ENCODE data around the gene MTHFD2L. TPM values are rescaled to one million over a fixed set of nuclear protein-coding genes. Genes with fewer than 3 reads are reported as not detected.

Gene MTHFD2L
- total and polyA plus RNA-seq, 11 donors = 6.8 to 16.4 (median 11.6) TPM

DNA sequence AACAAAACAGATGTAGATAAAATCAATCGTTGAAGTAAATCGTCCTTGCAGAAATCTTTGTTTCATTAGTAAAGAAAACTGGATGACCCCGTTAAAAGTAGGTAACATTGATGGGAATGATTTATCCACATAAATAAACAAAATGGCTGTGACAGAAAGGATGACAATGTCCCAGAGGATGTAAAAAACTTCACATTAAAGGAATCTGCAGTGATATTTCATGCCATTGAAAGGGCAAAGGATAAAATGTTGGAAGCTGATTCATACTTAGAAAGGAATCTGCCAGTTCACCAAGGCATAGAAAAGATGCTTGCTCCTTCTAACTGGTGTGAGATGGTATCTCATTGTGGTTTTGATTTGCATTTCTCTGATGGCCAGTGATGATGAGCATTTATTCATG is 126.1 kb downstream of the MTHFD2L start:
- no peak for DNase-seq
- Histone ChIP-seq H3K27ac (no peak overlapping the region), H3K36me3 (no peaks in the 10 kb centered on the region), H3K9me3 (no peaks in the 10 kb centered on the region), H3K4me1 (no peaks in the 10 kb centered on the region), H3K27me3 (no peaks in the 10 kb centered on the region), H3K4me3 (no peak overlapping the region)
- WGBS, 4 donors = 72 to 82% (median 75%) methylated on average over 3 of the region's 3 CpGs
- TF ChIP-seq, protein P1, sequence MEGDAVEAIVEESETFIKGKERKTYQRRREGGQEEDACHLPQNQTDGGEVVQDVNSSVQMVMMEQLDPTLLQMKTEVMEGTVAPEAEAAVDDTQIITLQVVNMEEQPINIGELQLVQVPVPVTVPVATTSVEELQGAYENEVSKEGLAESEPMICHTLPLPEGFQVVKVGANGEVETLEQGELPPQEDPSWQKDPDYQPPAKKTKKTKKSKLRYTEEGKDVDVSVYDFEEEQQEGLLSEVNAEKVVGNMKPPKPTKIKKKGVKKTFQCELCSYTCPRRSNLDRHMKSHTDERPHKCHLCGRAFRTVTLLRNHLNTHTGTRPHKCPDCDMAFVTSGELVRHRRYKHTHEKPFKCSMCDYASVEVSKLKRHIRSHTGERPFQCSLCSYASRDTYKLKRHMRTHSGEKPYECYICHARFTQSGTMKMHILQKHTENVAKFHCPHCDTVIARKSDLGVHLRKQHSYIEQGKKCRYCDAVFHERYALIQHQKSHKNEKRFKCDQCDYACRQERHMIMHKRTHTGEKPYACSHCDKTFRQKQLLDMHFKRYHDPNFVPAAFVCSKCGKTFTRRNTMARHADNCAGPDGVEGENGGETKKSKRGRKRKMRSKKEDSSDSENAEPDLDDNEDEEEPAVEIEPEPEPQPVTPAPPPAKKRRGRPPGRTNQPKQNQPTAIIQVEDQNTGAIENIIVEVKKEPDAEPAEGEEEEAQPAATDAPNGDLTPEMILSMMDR (IDR thresholded peaks at IDR 0.05) = no peak
- TF ChIP-seq POLR2A (IDR thresholded peaks at IDR 0.05) = no peak
- ATAC-seq = no peak
- intact Hi-C loops (cut with DNase I) = no loop called here

DNA sequence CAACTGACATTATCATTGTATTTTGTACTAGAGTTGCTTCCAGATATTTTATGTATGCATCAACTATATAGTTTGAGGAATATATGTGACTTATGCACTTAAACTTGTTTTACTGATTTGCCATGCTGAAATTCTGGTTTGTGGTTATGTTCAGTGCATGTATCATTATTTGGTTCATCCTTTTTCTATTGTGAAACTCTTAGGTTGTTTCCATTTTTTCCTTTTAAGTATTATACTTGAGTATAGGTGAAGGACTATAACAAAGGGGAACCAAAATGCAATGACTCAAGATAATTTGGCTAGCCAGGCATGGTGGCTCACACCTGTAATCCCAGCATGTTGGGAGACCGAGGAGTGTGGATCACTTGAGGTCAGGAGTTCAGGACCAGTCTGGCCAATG is 129.2 kb downstream of the MTHFD2L start:
- H3K27ac ChIP-seq = no peak overlapping the region
- H3K36me3 ChIP-seq = no peaks in the 10 kb centered on the region
- ATAC-seq = no peak
- no peak for DNase-seq
- no peaks in the 10 kb centered on the region for H3K4me1 ChIP-seq
- peaks cover 0 to under 1% (median 0%) of the 10 kb centered on the region in 12 donors for H3K9me3 ChIP-seq
- TF ChIP-seq POLR2A (IDR thresholded peaks at IDR 0.05) = no peak
- TF ChIP-seq, protein P1 (IDR thresholded peaks at IDR 0.05) = no peak
- WGBS, 4 donors = 85 to 99% (median 95%) methylated on average over 1 of the region's 1 CpG
- no peaks in the 10 kb centered on the region for H3K27me3 ChIP-seq
- no peak overlapping the region for H3K4me3 ChIP-seq
- intact Hi-C loops (cut with DNase I) = no loop called here

DNA sequence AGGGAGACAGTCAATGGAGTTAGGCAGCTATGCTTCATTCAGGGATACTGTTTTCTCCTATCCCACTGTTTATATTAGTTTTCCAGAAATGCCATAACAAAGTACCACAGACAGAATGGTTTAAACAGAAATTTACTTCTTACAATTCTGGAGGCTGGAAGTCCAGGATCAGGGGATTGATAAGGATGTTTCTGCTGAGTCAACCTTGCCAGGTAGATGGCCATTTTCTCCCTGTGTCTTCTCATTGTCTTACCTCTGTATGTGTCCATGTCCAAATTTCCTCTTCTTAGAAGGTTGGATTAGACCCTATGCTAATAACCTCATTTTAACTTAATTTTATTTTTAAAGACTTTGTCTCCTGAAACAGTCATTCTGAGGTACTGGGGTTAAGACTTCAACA is 129.9 kb downstream of the MTHFD2L start:
- DNase-seq (no peak), ATAC-seq (no peak)
- TF ChIP-seq POLR2A (IDR thresholded peaks at IDR 0.05) = no peak
- TF ChIP-seq, protein P1 (IDR thresholded peaks at IDR 0.05) = no peak
- no peaks in the 10 kb centered on the region for H3K4me1 ChIP-seq
- intact Hi-C loops (cut with DNase I) = no loop called here
- no peak overlapping the region for H3K4me3 ChIP-seq
- H3K9me3 ChIP-seq = peaks cover 0 to 3% (median 0%) of the 10 kb centered on the region in 12 donors
- no peaks in the 10 kb centered on the region for H3K36me3 ChIP-seq
- no peaks in the 10 kb centered on the region for H3K27me3 ChIP-seq
- H3K27ac ChIP-seq = no peak overlapping the region

DNA sequence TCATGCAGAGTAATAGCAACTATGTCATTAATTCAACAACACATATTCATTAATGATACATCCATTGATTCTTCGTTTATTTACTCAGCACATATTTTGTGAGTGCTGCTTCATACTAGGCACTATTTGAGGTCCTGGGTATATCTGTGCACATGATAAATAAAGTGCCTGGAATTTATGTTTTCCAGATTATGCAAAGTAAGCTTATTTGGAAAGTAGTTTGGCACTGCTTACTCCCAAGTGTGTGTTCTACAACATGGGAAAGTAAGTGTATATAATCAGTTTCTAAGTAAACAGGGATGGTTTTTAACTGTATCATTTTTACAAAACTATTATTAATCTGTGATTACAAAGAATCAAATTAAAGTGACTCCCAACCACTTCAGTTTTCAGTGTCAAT is 133.6 kb downstream of the MTHFD2L start:
- ATAC-seq = no peak
- intact Hi-C loops (cut with DNase I) = no loop called here
- Histone ChIP-seq H3K9me3 (peaks cover 0 to 3% (median 0%) of the 10 kb centered on the region in 12 donors), H3K27me3 (no peaks in the 10 kb centered on the region), H3K36me3 (no peaks in the 10 kb centered on the region), H3K4me3 (no peak overlapping the region), H3K27ac (no peak overlapping the region), H3K4me1 (no peaks in the 10 kb centered on the region)
- 92 to 96% (median 94%) methylated on average over 1 of the region's 1 CpG for WGBS, 4 donors
- no peak for TF ChIP-seq POLR2A (IDR thresholded peaks at IDR 0.05)
- TF ChIP-seq, protein P1 (IDR thresholded peaks at IDR 0.05) = no peak
- DNase-seq = no peak
